GM12878 (cell line): Measurements from ENCODE around the gene KDM6B. TPM values are rescaled to one million over a fixed set of nuclear protein-coding genes. Genes with fewer than 3 reads are reported as not detected.

Source experiments
- ATAC-seq: fragments of 200-7000 bp; cut with Tn5 transposase; 3 replicates; pipeline ENCODE4 v1.9.1; 2020; ENCODE audit warnings: mild to moderate bottlenecking, moderate library complexity
- BruUV-seq: library from RNA; stranded (reverse); fragments of 400-500 nt; replicated peaks from 2 replicates; lab custom pipeline; 2021; lab: Mats Ljungman, UMichigan
- CTCF ChIA-PET: fragments of 300-600 bp; sonication (Branson Sonifier 250); formaldehyde crosslinking; extraction: SDS; loops from one replicate; lab custom pipeline; 2021; ENCODE audit warnings: inconsistent platforms; lab: Yijun Ruan, JAX
- POLR2A ChIA-PET: fragments of 350-600 bp; formaldehyde crosslinking; extraction: SDS; loops from one replicate; lab custom pipeline; 2021; ENCODE audit warnings: inconsistent platforms; lab: Charles Lee
- RAD21 ChIA-PET: fragments of 300-600 bp; sonication (Branson Sonifier 250); formaldehyde crosslinking; loops from one replicate; lab custom pipeline; 2023; ENCODE audit warnings: antibody characterized with exemption; ENCODE audit not compliant: unreplicated experiment; lab: Charles Lee
- SMC1A ChIA-PET: fragments of 300-600 bp; sonication (Branson Sonifier 250); formaldehyde crosslinking; loops from one replicate; lab custom pipeline; 2023; ENCODE audit not compliant: unreplicated experiment, uncharacterized antibody; lab: Charles Lee
- DNase-seq: peaks from one replicate; pipeline ENCODE4 v3.0.0-alpha.2; 2011; ENCODE audit warnings: low read depth, low spot score
- FAIRE-seq: peaks from 3 replicates; lab custom pipeline; 2011; peaks lifted over from hg19 to GRCh38; lab: Jason Lieb, UNC
- H2AFZ ChIP-seq: 2 replicates; pipeline ENCODE4 v1.6.0; 2011; ENCODE audit warnings: low read depth, low read length, control low read depth; ENCODE audit not compliant: control insufficient read depth
- H3K27ac ChIP-seq: 2 replicates; pipeline ENCODE4 v1.5.1; 2011; ENCODE audit warnings: control low read depth; ENCODE audit not compliant: control insufficient read depth, insufficient read depth
- H3K27me3 ChIP-seq, 2 experiments: replicated peaks in 1 of 2; 2 replicates each; pipeline versions ENCODE4 v1.6.0 to v1.6.1; 2011; ENCODE audit warnings: low read length in 1 of 2; ENCODE audit not compliant: control insufficient read depth in 2 of 2, insufficient read depth in 2 of 2
- H3K36me3 ChIP-seq, 2 experiments: 2 replicates each; pipeline ENCODE4 v1.5.1; 2011; ENCODE audit warnings: low read length in 1 of 2; ENCODE audit not compliant: control insufficient read depth in 2 of 2, insufficient read depth in 2 of 2
- H3K4me1 ChIP-seq: 2 replicates; pipeline ENCODE4 v1.6.1; 2011; ENCODE audit warnings: mild to moderate bottlenecking, low read length, moderate library complexity, mixed read lengths; ENCODE audit not compliant: control insufficient read depth, insufficient read depth
- H3K4me2 ChIP-seq: 2 replicates; pipeline ENCODE4 v1.6.0; 2011; ENCODE audit warnings: control low read depth; ENCODE audit not compliant: control insufficient read depth, insufficient read depth
- H3K4me3 ChIP-seq: fragments of 200-600 bp; sonication (generic); 2 replicates; pipeline ENCODE4 v1.5.1; 2016
- H3K79me2 ChIP-seq: 2 replicates; pipeline ENCODE4 v1.6.0; 2011; ENCODE audit warnings: low read length; ENCODE audit not compliant: control insufficient read depth, insufficient read depth
- H3K9ac ChIP-seq: 2 replicates; pipeline ENCODE4 v1.8.0; 2011; ENCODE audit warnings: low read length, control low read depth, mixed read lengths; ENCODE audit not compliant: control insufficient read depth, insufficient read depth
- H3K9me3 ChIP-seq: replicated peaks from 3 replicates; pipeline ENCODE4 v1.5.1; 2011; ENCODE audit warnings: mild to moderate bottlenecking, low read length; ENCODE audit not compliant: control insufficient read depth, insufficient read depth
- H4K20me1 ChIP-seq: 2 replicates; pipeline ENCODE4 v1.6.0; 2011; ENCODE audit not compliant: control insufficient read depth, insufficient read depth
- ELK1 ChIP-seq: IDR thresholded peaks from 2 replicates; pipeline ENCODE4 v1.6.1; 2012; ENCODE audit warnings: low read depth, low read length, improper control_type of control experiment
- FOS ChIP-seq: IDR thresholded peaks from 3 replicates; pipeline ENCODE4 v1.6.1; 2011; ENCODE audit warnings: borderline replicate concordance; ENCODE audit not compliant: insufficient read length; ENCODE audit errors: extremely low read depth
- GABPA ChIP-seq: IDR thresholded peaks from 2 replicates; pipeline ENCODE4 v1.6.1; 2014; ENCODE audit warnings: antibody characterized with exemption, low read depth, mild to moderate bottlenecking, inconsistent platforms
- MTA2 ChIP-seq: fragments of 450-650 bp; IDR thresholded peaks from 2 replicates; pipeline ENCODE4 v1.6.1; 2016; ENCODE audit warnings: low read depth, mild to moderate bottlenecking, moderate library complexity
- NR2F1 ChIP-seq: fragments of 450-650 bp; conservative IDR thresholded peaks from 2 replicates; pipeline ENCODE4 v1.6.1; 2017; ENCODE audit warnings: mild to moderate bottlenecking
- RELA ChIP-seq: fragments of 450-650 bp; IDR thresholded peaks from 2 replicates; pipeline ENCODE4 v1.8.0; 2014; ENCODE audit warnings: borderline replicate concordance; ENCODE audit not compliant: partially characterized antibody
- RUNX3 ChIP-seq: IDR thresholded peaks from 2 replicates; pipeline ENCODE4 v1.6.1; 2012; ENCODE audit warnings: low read length, inconsistent platforms
- SIX5 ChIP-seq: IDR thresholded peaks from 2 replicates; pipeline ENCODE4 v1.6.1; 2011; ENCODE audit warnings: mild to moderate bottlenecking, low read depth, low read length, moderate library complexity; ENCODE audit not compliant: severe bottlenecking
- SUZ12 ChIP-seq: fragments of 200-600 bp; sonication (generic); IDR thresholded peaks from one replicate; pipeline ENCODE4 v1.6.1; 2018; ENCODE audit warnings: antibody characterized with exemption, mild to moderate bottlenecking; ENCODE audit not compliant: unreplicated experiment
- ZZZ3 ChIP-seq: IDR thresholded peaks from 2 replicates; pipeline ENCODE4 v1.6.1; 2011; ENCODE audit warnings: low read depth; ENCODE audit not compliant: control insufficient read depth, insufficient read length
- WGBS: methylation state at CpG from one replicate; pipeline ENCODE4 v1.1.6; 2016; ENCODE audit warnings: low lambda C conversion rate; ENCODE audit not compliant: insufficient replicate concordance, insufficient coverage; ENCODE audit errors: missing lambda C conversion rate; 5-methylcytosine and 5-hydroxymethylcytosine counted together
- in situ Hi-C: fragments of 300-500 bp; cut with MboI; formaldehyde crosslinking; loops from 9 replicates; pipeline ENCODE4 v1.14.3; 2018; ENCODE audit warnings: mixed read lengths
- intact Hi-C: fragments of 100-400 bp; cut with micrococcal nuclease; formaldehyde crosslinking; loops from one replicate; pipeline ENCODE4 v1.14.2; 2022; ENCODE audit not compliant: unreplicated experiment
- polyA plus RNA-seq, 11 experiments: library from polyadenylated mRNA; depleted of rRNA in 4 of 11; unstranded in 6 of 11; stranded (reverse) in 5 of 11; fragments of >200 nt; fragmentation: Nextera tagmentation in 4 of 11; fragmentation: Illumina TruSeq in 1 of 11; extraction: Ambion mirVana in 4 of 11; extraction: Trizol in 1 of 11; gene quantifications; 1 replicate in 1 of 11; 2 replicates in 10 of 11; pipeline versions ENCODE4 v1.2.1 to v1.2.3, GENCODE V29; 2011 to 2016; ENCODE audit warnings: inconsistent platforms in 2 of 11, missing spikeins in 2 of 11, low read depth in 1 of 11
- total RNA-seq, 4 experiments: library from RNA; depleted of rRNA in 3 of 4; stranded (reverse); fragments of >200 nt in 3 of 4; fragmentation: Illumina TruSeq in 1 of 4; extraction: Trizol in 1 of 4; gene quantifications; 2 replicates each; pipeline versions ENCODE4 v1.2.1 to v1.2.3, GENCODE V29; 2013 to 2021
- TF ChIP-seq, protein P1 (sequence below): fragments of 450-650 bp; IDR thresholded peaks from 2 replicates; pipeline ENCODE4 v1.6.1; 2016; ENCODE audit warnings: mild to moderate bottlenecking

KDM6B gene
- total and polyA plus RNA-seq, 10 of the 15 experiments (the other 5 are each of a cell fraction or from before 2014, with no cell fraction given): 0.05 to 33.5 (median 2.3) TPM

- Histone ChIP-seq H3K9me3 (no peaks in the 10 kb centered on the region), H3K4me1 (no peaks in the 10 kb centered on the region), H3K9ac (no peak overlapping the region), H3K4me3 (no peak overlapping the region), H4K20me1 (no peaks in the 10 kb centered on the region), H3K4me2 (no peak overlapping the region), H3K27me3 (peaks cover 0 to 1% of the 10 kb centered on the region in 2 experiments; a peak in 2 of 4 replicates), H3K79me2 (no peaks in the 10 kb centered on the region), H3K27ac (no peak overlapping the region), H2AFZ (no peak overlapping the region), H3K36me3 (no peaks in the 10 kb centered on the region)
- ChIA-PET RAD21 (interaction anchor here (0.8 to 1.5 kb wide), 4 partner anchors 11 to 165 kb away, joined by 3 to 4 read pairs (median 4); partner anchors contain the start of genes CYB5D1 and NAA38), SMC1A (interaction anchor here (0.7 to 2.0 kb wide), 5 partner anchors 10 to 211 kb away, joined by 3 to 8 read pairs (median 6); partner anchors contain the start of genes CYB5D1, KDM6B and NAA38), CTCF (interaction anchor here (0.6 to 4.6 kb wide), 16 partner anchors 10 to 1500 kb away, joined by 3 to 39 read pairs (median 4); partner anchors contain the start of genes KCNAB3, KDM6B and NAA38), POLR2A (interaction anchor here (0.7 kb wide), 1 partner anchor 10 kb away, joined by 4 read pairs; the partner anchor contains the start of gene KDM6B)
- FAIRE-seq (no peak), DNase-seq (no peak), ATAC-seq (no peak)
- intact Hi-C loops: loop anchor here (10.0 kb wide), 1 partner anchor 79 kb away; no protein-coding TSS in a partner anchor
- 81% methylated on average over 20 of the region's 20 CpGs for WGBS
- no peak for TF ChIP-seq FOS
- TF ChIP-seq RUNX3: no peak
- in situ Hi-C loops: loop anchor here (5.0 kb wide), 1 partner anchor 164 kb away; no protein-coding TSS in a partner anchor
- BruUV-seq: no TSS peak
Observed at GRCh38 chr17:7823581-7824001, 10.4 kb upstream of the KDM6B start.

DNA sequence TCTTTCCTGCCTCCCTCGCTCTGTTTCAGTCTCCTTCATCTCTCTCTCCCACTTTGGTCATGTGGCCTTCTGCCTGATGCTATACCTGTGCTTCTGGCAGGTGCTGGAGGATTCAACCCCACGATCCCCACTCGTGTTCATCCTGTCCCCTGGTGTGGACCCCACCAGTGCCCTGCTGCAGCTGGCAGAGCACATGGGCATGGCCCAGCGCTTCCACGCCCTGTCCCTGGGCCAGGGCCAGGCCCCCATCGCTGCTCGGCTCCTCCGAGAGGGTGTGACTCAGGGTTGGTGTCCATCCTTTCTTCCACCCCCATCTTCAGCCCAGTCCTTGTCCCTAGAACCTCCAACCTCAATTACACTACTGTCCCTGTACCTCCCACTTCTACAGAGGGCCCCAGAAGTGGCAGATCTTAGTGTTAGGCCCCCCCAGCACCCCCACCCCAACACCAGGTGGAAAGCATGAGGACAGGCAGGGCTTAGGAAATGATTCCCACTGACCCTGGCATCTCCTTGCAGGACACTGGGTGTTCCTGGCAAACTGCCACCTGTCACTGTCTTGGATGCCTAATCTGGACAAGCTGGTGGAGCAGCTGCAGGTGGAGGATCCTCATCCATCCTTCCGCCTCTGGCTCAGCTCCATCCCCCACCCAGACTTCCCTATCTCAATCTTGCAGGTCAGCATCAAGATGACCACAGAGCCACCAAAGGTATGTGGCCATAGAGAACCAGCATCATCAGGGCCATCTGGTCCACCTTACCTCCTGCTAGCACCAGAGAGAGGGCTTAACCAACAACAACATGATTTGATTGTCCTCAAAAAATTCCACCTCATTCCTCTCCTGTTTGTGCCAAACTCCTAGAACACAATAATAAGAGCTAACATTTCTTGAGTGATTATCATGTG lies 9.7 kb upstream of the KDM6B start:
- H3K36me3 ChIP-seq: no peaks in the 10 kb centered on the region
- ATAC-seq (no peak), FAIRE-seq (no peak), DNase-seq (no peak)
- 33% methylated on average over 9 of the region's 9 CpGs for WGBS
- no peaks in the 10 kb centered on the region for H3K4me1 ChIP-seq
- H3K4me3 ChIP-seq: no peak overlapping the region
- no peaks in the 10 kb centered on the region; a peak in 1 of 4 replicates for H3K27me3 ChIP-seq
- CTCF ChIA-PET: interaction anchor here (0.6 to 4.6 kb wide), 13 partner anchors 10 to 233 kb away, joined by 3 to 39 read pairs (median 5); partner anchors contain the start of genes CYB5D1, KDM6B, NAA38 and RNF227
- SMC1A ChIA-PET: interaction anchor here (0.9 to 2.2 kb wide), 9 partner anchors 8 to 164 kb away, joined by 3 to 7 read pairs (median 6); partner anchors contain the start of gene KDM6B
- H3K27ac ChIP-seq: no peak overlapping the region
- H3K4me2 ChIP-seq: no peak overlapping the region
- no peak overlapping the region for H2AFZ ChIP-seq
- H3K9ac ChIP-seq: no peak overlapping the region
- in situ Hi-C loops (loop anchor here (5.0 kb wide), 1 partner anchor 163 kb away; no protein-coding TSS in a partner anchor), intact Hi-C loops (loop anchor here (10.0 kb wide), 1 partner anchor 79 kb away; no protein-coding TSS in a partner anchor)
- RAD21 ChIA-PET: interaction anchor here (1.1 to 1.5 kb wide), 7 partner anchors 10 to 164 kb away, joined by 3 to 6 read pairs (median 5); partner anchors contain the start of genes KDM6B and NAA38
- BruUV-seq: no TSS peak
- H3K9me3 ChIP-seq: no peaks in the 10 kb centered on the region
- H4K20me1 ChIP-seq: no peaks in the 10 kb centered on the region
- POLR2A ChIA-PET: interaction anchor here (1.1 kb wide), 1 partner anchor 9 kb away, joined by 4 read pairs; no protein-coding TSS in a partner anchor
- H3K79me2 ChIP-seq: no peaks in the 10 kb centered on the region
- no peak for TF ChIP-seq NR2F1
- no peak for TF ChIP-seq GABPA
- TF ChIP-seq SIX5: no peak
- TF ChIP-seq ZZZ3: no peak
- TF ChIP-seq RELA: no peak
- TF ChIP-seq ELK1: no peak
- TF ChIP-seq MTA2: no peak
- TF ChIP-seq, protein P1, sequence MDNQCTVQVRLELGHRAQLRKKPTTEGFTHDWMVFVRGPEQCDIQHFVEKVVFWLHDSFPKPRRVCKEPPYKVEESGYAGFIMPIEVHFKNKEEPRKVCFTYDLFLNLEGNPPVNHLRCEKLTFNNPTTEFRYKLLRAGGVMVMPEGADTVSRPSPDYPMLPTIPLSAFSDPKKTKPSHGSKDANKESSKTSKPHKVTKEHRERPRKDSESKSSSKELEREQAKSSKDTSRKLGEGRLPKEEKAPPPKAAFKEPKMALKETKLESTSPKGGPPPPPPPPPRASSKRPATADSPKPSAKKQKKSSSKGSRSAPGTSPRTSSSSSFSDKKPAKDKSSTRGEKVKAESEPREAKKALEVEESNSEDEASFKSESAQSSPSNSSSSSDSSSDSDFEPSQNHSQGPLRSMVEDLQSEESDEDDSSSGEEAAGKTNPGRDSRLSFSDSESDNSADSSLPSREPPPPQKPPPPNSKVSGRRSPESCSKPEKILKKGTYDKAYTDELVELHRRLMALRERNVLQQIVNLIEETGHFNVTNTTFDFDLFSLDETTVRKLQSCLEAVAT: no peak
- TF ChIP-seq SUZ12: no peak
